LoVo (cell line): ENCODE results near the gene RPGRIP1.
"Not testable (repeated sequence)": the region's sequence is repeated elsewhere in the genome, so short reads cannot be mapped to it uniquely, and the experiment has no call there.

Experiments used
- DNase-seq: peaks from one replicate; pipeline ENCODE4 v3.0.0-alpha.2; 2016; ENCODE audit warnings: low spot score

RPGRIP1 gene

DNA sequence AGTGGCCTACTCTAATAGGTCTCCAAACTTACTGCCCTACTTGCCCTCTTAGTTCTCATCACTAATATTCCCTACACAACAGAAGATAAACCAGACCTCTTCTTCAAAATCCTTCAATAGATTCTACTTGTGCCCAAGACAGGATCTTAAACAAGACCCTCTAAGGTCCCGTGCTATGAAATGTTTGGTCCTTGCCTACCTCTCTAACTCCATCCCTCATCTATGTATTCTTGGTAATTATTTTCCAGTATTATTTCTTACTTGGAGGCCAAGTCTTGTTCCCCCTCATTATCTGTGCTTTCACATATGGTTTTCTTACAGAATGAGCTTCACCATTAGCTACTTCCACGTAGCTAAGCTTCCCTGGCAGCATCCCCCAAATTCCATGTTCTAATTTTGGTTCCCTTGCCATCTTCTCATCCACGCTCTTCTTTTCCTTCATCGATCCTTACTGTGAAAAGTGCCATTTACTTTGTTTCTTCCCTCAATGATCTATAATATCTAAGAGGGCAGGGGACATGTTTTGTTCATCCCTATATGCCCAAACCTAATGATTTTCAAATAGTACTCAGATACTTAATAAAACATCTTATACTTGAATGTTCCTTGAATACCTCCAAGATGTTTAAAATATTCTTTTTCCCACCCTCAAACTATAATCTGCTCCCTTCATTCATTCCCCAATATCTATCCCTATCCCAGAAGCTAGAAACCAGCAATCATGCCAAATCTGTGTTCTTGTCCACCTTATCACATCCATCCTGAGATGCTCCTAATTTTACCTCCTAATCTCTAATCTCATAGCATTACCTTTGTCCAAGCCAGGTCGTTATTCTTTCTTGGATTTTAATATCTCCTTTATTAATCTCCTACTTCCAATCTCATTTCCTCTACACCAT, 20.7 kb upstream of the RPGRIP1 start:
- DNase-seq = no peak

GRCh38 chr14:21261824-21262223, 18.1 kb upstream of the RPGRIP1 start:
- DNase-seq = no peak

DNA sequence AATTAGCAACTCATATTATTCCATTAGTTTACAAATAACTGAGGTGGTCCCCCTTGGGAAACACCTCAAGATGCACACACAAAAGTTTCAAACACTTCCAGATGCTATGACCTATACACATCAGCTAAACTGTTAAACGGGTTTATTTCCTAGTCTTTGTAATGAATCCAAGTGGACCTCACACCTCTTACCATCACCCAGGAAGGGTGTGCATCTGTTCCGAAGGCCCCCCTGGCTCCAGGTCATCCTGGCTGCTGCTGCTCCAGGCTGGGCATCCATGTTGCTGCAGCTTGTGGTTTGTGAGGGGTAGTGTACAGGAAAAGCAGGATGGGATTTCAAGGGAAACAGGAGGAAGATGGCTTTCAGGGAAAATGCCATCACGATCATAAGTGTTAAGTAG, 17.5 kb upstream of the RPGRIP1 start:
- DNase-seq = no peak

DNA sequence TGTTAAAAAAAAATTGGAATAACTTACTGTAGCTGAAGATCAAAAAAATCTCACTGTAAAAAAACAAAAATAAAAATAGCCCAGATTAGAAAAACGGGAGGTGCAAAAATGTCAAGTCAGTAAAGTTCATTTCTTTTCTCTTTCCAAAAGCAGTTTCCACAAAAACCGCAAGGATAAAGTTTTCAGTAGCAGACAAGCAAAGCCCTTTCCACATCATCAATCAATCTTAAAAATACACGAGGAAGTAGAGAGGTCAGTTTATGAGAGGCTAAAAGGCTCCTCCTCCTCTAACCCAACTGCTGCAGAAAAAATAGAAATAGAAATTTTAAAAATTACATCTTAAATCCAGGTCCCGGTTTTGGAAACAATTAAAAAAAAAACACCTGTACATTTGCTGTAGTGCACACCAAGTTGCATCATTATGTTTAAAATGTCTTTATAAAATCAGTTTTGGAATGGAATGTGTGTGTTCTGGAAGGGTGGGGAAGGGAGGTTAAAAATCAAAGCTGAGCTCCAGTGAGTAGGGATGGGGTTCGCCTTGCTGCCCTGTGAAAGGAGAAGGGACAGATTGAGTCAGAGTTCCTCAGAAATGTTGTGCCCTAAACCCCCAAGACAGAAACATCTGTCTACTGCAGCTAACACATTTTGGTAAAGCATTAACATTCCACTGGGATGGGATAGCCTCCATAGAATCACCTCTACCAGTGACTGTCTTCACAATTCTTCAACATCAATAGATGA, 16.4 kb upstream of the RPGRIP1 start:
- no peak for DNase-seq

GRCh38 chr14:21264025-21264801, 15.7 kb upstream of the RPGRIP1 start:
- peak; percentile 34 for DNase-seq

DNA sequence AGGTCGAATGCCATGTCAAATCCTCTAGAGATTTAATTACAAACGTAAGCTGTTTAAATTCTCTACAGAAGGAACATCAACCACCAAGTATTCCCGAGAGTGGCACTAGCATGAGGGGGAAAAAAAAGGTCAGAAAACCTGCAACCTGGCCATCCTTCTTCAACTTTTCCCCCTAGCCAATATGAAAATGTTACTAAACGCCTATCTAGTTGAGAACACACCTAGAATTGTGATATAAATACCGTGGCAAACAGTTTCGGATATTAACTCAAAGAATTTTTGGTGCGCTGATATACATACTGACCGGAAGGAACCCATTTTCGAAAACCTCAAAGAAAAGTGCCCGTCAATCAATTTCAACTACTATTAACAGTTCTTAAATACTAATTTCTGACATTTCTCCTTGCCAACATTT, 12.4 kb upstream of the RPGRIP1 start:
- DNase-seq = no peak

GRCh38 chr14:21267886-21268616, 11.8 kb upstream of the RPGRIP1 start:
- DNase-seq = no peak

GRCh38 chr14:21268617-21269251, 11.1 kb upstream of the RPGRIP1 start:
- peak; percentile 37 for DNase-seq

- peak; percentile 99 for DNase-seq
Measured at GRCh38 chr14:21269252-21270046, 10.4 kb upstream of the RPGRIP1 start, which contains the start of gene HNRNPC. Gene HNRNPC (minus strand): TSS chr14:21269442. CDS start chr14:21234193, 35,249 bp downstream.

GRCh38 chr14:21272661-21273060, 7.2 kb upstream of the RPGRIP1 start:
- DNase-seq = not testable (repeated sequence)

DNA sequence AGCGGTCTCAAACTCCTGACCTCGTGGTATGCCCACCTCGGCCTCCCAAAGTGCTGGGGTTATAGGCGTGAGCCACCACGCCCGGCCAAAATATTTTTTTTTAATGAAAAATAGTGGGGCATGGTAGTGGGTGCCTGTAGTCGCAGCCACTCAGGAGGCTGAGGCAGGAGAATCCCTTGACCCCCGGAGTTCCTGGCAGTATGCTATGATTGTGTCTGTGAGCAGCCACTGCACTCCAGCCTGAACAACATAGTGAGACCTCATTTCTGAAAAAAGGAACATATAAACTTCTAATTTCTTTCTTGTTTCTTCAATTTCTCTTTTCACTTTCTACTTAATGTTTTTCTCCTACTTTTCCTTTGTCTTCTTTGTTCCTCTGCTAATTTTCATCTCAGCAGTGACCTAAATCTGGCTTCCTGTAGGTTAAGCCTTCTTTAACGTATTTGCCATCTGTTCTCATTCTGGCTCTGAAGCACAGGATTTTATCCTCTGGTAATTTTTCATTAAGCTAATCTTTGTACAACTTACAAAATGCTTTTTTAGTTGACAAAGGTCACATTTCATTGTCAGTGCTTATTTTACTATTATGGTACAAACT, 4.5 kb upstream of the RPGRIP1 start:
- DNase-seq = no peak

- DNase-seq = no peak
Measured at GRCh38 chr14:21278632-21279031, 1.3 kb upstream of the RPGRIP1 start.

GRCh38 chr14:21281917-21282316, 2.0 kb downstream of the RPGRIP1 start:
- DNase-seq = not testable (repeated sequence)

GRCh38 chr14:21286516-21286915, 6.6 kb downstream of the RPGRIP1 start:
- not testable (repeated sequence) for DNase-seq

GRCh38 chr14:21287168-21287567, 7.3 kb downstream of the RPGRIP1 start:
- DNase-seq = no peak

DNA sequence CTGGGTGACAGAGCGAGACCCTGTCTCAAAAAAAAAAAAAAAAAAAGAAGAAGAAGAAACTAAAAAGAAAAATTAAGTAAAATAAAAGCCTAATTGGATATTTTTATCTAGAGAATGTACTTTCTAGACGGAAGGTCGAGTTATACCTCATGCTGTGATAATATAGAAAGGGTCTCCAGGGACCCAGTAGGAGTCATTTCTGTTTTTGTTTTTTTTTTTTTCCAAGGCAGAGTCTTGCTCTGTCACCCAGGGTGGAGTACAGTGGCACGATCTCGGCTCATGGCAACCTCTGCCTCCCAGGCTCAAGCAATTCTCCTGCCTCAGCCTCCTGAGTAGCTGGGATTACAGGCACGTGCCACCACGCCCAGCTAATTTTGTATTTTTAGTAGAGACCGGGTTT, 14.1 kb downstream of the RPGRIP1 start:
- DNase-seq = not testable (repeated sequence)

DNA sequence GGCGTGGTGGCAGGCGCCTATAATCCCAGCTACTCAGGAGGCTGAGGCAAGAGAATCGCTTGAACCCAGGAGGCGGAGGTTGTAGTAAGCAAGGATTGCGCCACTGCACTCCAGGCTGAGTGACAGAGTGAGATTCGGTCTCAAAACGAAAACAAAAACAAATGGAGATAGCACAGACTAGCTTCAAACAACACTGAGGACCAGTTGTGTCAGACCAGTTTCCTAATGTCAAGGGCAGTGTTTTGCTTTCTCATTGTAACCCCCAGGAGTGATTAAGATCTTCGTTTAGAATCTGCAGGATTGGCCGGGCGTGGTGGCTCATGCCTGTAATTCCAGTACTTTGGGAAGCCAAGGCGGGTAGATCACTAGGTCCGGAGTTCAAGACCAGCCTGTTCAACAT, 18.5 kb downstream of the RPGRIP1 start:
- DNase-seq = no peak

DNA sequence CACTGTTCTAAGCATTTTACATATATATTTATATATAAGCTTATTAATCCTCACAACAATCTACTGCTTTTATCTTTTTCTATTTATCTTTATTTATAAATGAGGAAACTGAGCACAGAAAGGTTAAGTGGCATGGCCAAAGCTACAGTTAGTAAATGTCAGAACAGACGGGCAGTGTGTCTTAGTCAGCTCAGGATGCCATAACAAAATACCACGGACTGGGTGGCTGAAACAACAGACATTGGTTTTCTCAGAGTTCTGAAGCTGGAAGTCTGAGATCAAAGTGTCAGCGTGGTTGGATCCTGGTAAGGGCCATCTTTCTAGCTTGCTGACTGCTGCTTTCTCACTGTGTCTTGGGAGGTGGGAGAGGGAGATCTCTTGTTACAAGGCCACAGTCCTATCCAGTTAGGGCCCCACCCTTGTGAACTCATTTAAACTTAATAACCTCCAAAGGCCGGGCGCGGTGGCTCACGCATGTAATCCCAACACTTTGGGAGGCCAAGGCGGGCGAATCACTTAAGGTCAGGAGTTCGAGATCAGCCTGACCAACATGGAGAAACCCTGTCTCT, 19.8 kb downstream of the RPGRIP1 start:
- DNase-seq = no peak

DNA sequence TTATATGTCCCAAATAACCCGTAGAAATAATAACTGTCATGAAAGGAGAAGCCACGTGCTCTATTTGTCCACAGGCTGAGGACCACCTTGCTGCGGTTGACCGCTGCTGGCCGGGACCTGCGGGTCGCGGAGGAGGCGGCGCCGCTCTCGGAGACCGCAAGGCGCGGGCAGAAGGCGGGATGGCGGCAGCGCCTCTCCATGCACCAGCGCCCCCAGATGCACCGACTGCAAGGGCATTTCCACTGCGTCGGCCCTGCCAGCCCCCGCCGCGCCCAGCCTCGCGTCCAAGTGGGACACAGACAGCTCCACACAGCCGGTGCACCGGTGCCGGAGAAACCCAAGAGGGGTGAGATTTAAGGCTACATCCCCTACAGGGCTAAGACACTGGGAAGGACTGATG, 21.0 kb downstream of the RPGRIP1 start:
- DNase-seq = no peak
